GM19328 (cell line): ENCODE results near the gene NTM.

Experiments
- ATAC-seq: cut with Tn5 transposase; IDR thresholded peaks from one replicate; pipeline ENCODE4 v1.9.1; 2021; ENCODE audit warnings: mild to moderate bottlenecking, moderate library complexity; ENCODE audit not compliant: unreplicated experiment

Gene NTM

DNA sequence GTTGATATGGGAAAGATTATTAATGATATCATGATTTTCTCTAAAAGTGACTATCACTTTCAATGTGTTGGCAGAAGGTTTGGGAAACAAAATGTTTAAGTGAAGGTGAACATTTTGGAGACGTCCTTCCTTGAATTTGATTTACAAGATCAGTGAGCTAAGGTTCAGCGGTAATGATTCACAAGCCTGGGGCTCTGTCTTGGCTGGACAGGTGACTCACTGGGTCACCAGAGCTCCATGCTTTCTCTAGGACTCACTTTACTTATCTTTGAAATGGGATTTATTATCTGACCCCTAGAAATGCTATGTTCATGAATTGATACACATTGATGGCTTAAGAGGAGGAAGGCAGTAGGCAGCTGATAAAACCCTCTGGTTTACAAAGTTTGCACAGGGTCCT is 437.5 kb downstream of the NTM start:
- no peak for ATAC-seq

GRCh38 chr11:131808470-131808869 is 438.1 kb downstream of the NTM start:
- no peak for ATAC-seq

DNA sequence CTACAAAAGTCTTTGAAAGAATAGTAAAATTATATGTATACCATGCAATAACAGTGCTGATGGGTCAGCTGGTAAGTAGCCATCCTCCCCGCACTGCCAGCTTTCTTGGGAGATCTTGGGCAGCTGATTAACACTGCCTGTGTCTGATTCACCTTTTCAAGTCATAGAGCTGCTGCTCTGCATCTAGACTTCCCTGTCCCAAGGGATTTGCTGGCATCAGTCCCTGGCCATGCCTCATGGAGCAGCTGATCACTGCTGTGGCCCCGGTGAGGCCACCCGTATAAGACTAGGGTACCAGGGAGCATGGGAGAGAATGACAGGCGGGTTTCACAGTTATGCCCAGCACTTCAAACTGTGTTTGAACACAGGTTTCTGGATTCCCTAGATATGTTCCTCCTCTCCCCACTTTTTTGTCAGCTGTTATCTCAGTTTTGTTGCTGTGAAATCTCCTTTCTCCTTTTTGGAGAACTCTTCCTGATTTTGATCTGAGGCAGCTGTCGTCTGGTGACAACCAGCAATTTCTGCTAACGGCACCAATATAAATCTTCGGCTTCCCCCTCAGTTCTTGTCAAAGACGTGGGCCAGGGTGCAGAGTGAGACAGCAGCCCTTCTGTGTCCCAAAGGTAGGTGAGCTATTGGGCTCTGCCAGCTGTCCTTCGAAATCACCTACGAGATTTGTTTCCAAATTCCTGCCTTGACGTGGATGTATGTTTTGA is 438.9 kb downstream of the NTM start:
- no peak for ATAC-seq

DNA sequence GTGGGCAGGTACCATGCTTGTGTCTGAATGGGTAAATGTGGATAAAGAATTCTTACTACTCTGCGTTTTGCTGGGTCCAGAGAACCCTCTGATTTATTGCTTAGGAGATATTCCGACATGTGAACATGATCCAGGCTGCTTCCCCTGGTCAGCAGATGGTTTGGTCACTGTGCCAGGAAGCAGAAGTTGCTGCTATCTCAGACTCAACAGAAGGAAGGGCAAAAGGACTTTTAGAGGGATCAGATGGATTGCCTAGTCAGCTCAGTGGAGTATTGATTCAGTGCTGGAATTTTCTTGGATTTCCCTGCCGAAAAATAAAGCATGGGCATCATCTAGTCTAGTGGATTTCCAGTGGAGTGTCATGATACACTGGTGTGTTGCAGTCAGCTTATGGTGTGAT is 440.1 kb downstream of the NTM start:
- no peak for ATAC-seq

DNA sequence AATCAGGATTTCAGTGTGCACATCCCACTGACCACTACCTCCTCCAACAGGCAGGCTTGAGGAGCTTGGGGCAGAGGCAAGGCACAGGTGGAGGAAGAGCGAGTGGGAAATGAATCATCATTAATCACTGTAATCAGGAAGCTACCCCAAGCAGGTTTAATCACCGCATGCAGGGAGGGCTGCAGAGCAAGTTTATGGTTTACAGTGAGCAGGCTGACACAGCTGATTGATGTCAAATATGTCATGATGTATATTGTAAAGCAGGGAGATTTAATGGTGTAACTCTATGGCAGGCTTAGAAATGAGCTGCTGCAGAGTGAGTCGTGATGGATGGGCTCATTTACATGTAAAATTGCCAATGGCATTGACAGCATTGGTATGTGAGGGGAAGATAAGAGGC is 441.0 kb downstream of the NTM start:
- no peak for ATAC-seq

DNA sequence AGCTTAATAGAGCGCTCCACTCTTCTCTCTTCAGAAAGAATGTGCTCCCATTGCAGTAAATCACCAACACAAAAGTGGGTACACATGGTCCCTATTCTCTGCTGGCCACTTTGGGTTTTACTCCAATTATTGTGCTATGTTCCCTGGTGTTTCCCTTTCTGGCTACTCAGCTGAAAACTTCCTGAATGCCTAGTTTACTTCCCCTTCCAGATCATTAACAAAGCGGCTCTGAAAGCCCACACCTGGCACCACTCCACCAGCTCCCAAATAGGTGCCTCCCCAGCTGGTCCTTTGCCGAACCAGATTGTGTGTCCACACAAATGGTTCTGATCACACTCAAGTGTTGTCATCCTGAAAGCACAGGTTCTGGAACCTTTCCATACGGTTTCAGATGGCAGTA is 443.7 kb downstream of the NTM start:
- no peak for ATAC-seq

GRCh38 chr11:131815590-131815989 is 445.2 kb downstream of the NTM start:
- no peak for ATAC-seq

DNA sequence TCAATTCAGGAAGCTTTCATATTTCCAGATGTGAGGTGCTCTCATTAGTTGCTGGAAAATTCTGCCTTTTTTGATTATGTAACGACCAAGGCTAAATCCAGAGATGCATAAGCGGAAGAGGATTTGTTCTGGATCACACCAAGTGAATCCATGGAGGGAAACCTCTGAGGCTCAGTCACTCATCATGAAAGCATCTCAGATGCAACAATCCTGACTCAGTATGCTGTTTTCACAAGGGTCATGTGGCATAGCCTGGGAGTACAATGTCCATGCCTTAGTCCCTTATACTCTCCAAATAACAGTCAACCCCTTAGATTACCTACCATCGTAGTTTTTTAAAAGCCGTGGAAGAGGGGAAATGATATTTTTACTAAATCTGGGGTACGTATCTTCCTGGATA is 445.6 kb downstream of the NTM start:
- ATAC-seq: no peak

- no peak for ATAC-seq
Measured at GRCh38 chr11:131817687-131818188, 447.3 kb downstream of the NTM start.

- no peak for ATAC-seq
Measured at GRCh38 chr11:131819865-131820264, 449.4 kb downstream of the NTM start.

DNA sequence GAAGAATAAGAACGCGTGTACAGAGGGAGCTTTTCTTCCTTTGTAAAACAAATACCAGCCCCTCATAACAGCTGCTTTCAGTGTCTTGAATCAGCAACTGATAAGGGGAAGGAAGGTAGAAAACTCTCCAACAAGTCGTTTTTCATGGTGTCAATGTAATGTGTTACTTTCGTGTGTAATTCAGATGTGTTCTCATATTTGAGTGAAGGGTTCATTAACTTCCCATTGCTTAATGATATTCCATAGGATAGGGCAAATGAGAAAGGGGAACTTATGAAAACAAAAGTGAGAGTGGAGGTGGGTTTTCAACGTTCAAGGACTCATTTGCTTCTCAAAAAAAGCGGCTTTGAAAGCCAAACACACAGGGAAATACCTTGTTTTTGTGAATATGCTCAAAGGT is 452.1 kb downstream of the NTM start:
- no peak for ATAC-seq

DNA sequence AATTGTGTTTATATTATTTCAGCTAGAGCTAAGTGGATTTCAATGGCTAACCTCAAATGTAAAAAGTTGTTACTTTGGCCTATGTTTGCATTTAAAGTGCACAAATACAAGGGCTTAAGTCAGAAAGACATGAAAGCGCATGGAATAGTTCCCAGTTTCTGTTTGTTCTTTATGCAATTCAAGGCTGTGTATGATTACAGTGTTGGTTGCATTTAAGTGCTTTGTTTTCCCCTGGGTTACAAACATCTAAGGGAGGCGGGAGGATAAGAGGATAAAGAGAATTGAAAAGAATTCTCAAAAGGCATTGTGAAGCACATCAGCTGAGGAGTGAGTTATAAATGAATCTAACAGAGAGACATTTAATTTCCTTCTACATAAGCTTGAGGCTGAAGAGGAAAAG is 453.4 kb downstream of the NTM start:
- ATAC-seq: no peak

GRCh38 chr11:131824771-131825170 is 454.4 kb downstream of the NTM start:
- no peak for ATAC-seq

DNA sequence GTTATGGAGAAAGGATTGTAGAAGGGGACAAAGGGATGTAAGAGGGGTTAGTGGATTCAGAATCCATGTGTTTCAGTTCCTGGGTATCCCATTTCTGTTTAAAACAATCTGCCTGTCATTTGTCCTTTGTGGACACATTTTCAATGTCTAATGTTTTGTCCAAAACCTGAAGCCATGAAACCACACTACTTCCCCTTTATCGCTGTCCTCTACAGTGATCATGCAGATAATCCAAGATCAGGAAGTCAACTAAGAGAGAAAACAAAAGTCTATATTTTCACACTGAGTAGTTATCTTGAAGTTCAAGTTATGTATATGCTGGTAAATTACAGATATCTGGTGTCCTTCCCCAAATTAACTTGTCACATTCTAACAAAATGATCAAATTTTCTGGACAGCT is 457.0 kb downstream of the NTM start:
- ATAC-seq: no peak

DNA sequence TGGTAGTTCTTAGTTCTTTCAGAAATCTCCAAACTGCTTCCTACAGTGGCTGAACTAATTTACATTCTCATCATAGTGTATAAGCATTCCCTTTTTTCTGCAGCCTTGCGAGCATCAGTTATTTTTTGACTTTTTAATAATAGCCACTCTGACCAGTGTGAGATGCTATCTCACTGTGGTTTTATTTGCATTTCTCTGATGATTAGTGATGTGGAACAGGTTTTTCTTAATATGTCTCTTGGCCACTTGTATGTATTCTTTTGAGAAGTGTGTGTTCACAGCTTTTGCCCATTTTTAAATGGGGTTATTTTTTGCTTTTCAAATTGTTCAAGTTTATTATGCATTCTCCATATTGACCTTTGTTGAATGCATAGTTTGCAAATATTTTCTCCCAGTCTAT is 459.3 kb downstream of the NTM start:
- no peak for ATAC-seq

DNA sequence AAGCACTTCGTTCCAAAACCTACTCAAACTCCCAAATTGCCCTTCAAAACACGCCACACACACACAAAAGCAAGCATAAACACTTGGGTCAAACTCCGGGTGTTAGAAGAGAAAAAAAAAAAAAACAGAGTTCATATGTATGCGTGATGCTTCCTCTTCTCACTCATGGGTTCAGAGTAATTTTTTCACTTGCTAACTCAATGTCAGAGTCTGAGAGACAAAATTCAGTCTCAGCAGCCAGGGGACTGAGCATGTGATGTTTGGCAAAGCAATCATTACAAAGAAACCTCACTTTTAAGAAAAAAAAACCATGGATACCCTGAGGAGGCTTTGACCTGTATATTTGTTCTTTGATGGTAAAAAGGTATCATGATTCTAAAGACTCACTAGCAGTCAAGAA is 461.7 kb downstream of the NTM start:
- ATAC-seq: no peak

DNA sequence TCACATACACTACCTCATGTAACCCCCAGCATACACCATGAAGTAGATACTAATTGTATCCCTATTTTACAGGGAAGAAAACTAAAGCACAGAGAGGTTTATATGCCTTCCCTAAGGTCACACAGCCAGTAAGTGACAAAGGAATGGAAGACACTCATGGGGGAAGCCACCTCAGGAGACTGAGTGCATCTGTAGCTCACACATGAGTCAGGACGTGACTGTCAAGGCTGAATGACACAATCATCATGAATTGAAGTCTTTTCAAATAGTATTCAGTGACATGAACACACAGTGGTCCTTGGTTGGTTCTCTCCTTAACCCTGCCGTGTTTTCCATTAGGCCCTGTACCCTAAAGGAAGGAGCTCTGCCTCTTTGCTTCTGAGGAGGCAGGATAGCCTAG is 463.0 kb downstream of the NTM start:
- no peak for ATAC-seq

GRCh38 chr11:131837562-131837961 is 467.1 kb downstream of the NTM start:
- no peak for ATAC-seq

GRCh38 chr11:131838016-131838415 is 467.6 kb downstream of the NTM start:
- no peak for ATAC-seq

- ATAC-seq: no peak
Measured at GRCh38 chr11:131839326-131839725, 468.9 kb downstream of the NTM start.

- no peak for ATAC-seq
Measured at GRCh38 chr11:131840545-131840944, 470.1 kb downstream of the NTM start.

DNA sequence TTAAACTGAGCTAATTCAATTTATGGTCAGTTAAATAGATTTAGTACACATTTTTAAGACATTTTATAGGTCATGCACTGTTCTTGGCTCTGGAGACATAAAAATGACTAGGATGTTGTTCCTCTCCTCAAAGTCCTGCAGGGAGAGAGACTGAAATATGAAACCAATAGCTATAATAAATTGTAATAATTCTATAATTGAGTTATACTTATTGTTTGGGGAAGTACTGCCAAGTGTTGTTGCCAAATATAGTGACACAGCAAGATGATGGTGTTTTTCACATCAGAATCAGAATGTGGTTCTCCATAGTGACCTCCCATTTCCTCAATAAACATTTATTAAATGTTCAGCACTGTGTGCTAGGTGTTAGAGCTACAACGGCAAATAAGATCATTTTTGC is 470.6 kb downstream of the NTM start:
- no peak for ATAC-seq

GRCh38 chr11:131841925-131842635 is 471.7 kb downstream of the NTM start:
- no peak for ATAC-seq
